GM12878 (cell line): Measurements from ENCODE around the gene B4GALT5. TPM values are rescaled to one million over a fixed set of nuclear protein-coding genes. Genes with fewer than 3 reads are reported as not detected.
A peak's percentile ranks its signal among the peaks of the same experiment; 100 is the strongest.

ENCODE experiments used
- ATAC-seq: fragments of 200-7000 bp; cut with Tn5 transposase; 3 replicates; pipeline ENCODE4 v1.9.1; 2020; ENCODE audit warnings: mild to moderate bottlenecking, moderate library complexity
- BruUV-seq: library from RNA; stranded (reverse); fragments of 400-500 nt; replicated peaks from 2 replicates; lab custom pipeline; 2021; lab: Mats Ljungman, UMichigan
- CTCF ChIA-PET: fragments of 300-600 bp; sonication (Branson Sonifier 250); formaldehyde crosslinking; extraction: SDS; loops from one replicate; lab custom pipeline; 2021; ENCODE audit warnings: inconsistent platforms; lab: Yijun Ruan, JAX
- POLR2A ChIA-PET: fragments of 350-600 bp; formaldehyde crosslinking; extraction: SDS; loops from one replicate; lab custom pipeline; 2021; ENCODE audit warnings: inconsistent platforms; lab: Charles Lee
- RAD21 ChIA-PET: fragments of 300-600 bp; sonication (Branson Sonifier 250); formaldehyde crosslinking; loops from one replicate; lab custom pipeline; 2023; ENCODE audit warnings: antibody characterized with exemption; ENCODE audit not compliant: unreplicated experiment; lab: Charles Lee
- SMC1A ChIA-PET: fragments of 300-600 bp; sonication (Branson Sonifier 250); formaldehyde crosslinking; loops from one replicate; lab custom pipeline; 2023; ENCODE audit not compliant: unreplicated experiment, uncharacterized antibody; lab: Charles Lee
- DNase-seq: peaks from one replicate; pipeline ENCODE4 v3.0.0-alpha.2; 2011; ENCODE audit warnings: low read depth, low spot score
- FAIRE-seq: peaks from 3 replicates; lab custom pipeline; 2011; peaks lifted over from hg19 to GRCh38; lab: Jason Lieb, UNC
- H2AFZ ChIP-seq: 2 replicates; pipeline ENCODE4 v1.6.0; 2011; ENCODE audit warnings: low read depth, low read length, control low read depth; ENCODE audit not compliant: control insufficient read depth
- H3K27ac ChIP-seq: 2 replicates; pipeline ENCODE4 v1.5.1; 2011; ENCODE audit warnings: control low read depth; ENCODE audit not compliant: control insufficient read depth, insufficient read depth
- H3K27me3 ChIP-seq, 2 experiments: replicated peaks in 1 of 2; 2 replicates each; pipeline versions ENCODE4 v1.6.0 to v1.6.1; 2011; ENCODE audit warnings: low read length in 1 of 2; ENCODE audit not compliant: control insufficient read depth in 2 of 2, insufficient read depth in 2 of 2
- H3K36me3 ChIP-seq, 2 experiments: 2 replicates each; pipeline ENCODE4 v1.5.1; 2011; ENCODE audit warnings: low read length in 1 of 2; ENCODE audit not compliant: control insufficient read depth in 2 of 2, insufficient read depth in 2 of 2
- H3K4me1 ChIP-seq: 2 replicates; pipeline ENCODE4 v1.6.1; 2011; ENCODE audit warnings: mild to moderate bottlenecking, low read length, moderate library complexity, mixed read lengths; ENCODE audit not compliant: control insufficient read depth, insufficient read depth
- H3K4me2 ChIP-seq: 2 replicates; pipeline ENCODE4 v1.6.0; 2011; ENCODE audit warnings: control low read depth; ENCODE audit not compliant: control insufficient read depth, insufficient read depth
- H3K4me3 ChIP-seq: fragments of 200-600 bp; sonication (generic); 2 replicates; pipeline ENCODE4 v1.5.1; 2016
- H3K79me2 ChIP-seq: 2 replicates; pipeline ENCODE4 v1.6.0; 2011; ENCODE audit warnings: low read length; ENCODE audit not compliant: control insufficient read depth, insufficient read depth
- H3K9ac ChIP-seq: 2 replicates; pipeline ENCODE4 v1.8.0; 2011; ENCODE audit warnings: low read length, control low read depth, mixed read lengths; ENCODE audit not compliant: control insufficient read depth, insufficient read depth
- H3K9me3 ChIP-seq: replicated peaks from 3 replicates; pipeline ENCODE4 v1.5.1; 2011; ENCODE audit warnings: mild to moderate bottlenecking, low read length; ENCODE audit not compliant: control insufficient read depth, insufficient read depth
- H4K20me1 ChIP-seq: 2 replicates; pipeline ENCODE4 v1.6.0; 2011; ENCODE audit not compliant: control insufficient read depth, insufficient read depth
- CHD2 ChIP-seq: IDR thresholded peaks from 2 replicates; pipeline ENCODE4 v1.6.1; 2011; ENCODE audit warnings: low read depth, low read length, improper control_type of control experiment, borderline replicate concordance
- GATAD2B ChIP-seq: fragments of 450-650 bp; conservative IDR thresholded peaks from 2 replicates; pipeline ENCODE4 v1.6.1; 2017; ENCODE audit warnings: low read depth, mild to moderate bottlenecking, moderate library complexity
- IKZF2 ChIP-seq, 2 experiments: fragments of 450-650 bp; IDR thresholded peaks; 2 replicates each; pipeline ENCODE4 v1.6.1; 2017; ENCODE audit warnings: mild to moderate bottlenecking in 2 of 2, moderate library complexity in 2 of 2
- NFIC ChIP-seq: IDR thresholded peaks from 2 replicates; pipeline ENCODE4 v1.6.1; 2012; ENCODE audit warnings: low read depth, mild to moderate bottlenecking, inconsistent platforms, low read length, moderate library complexity
- POLR2A ChIP-seq: IDR thresholded peaks from 2 replicates; pipeline ENCODE4 v1.6.1; 2011; ENCODE audit warnings: low read depth, mild to moderate bottlenecking, low read length
- SREBF2 ChIP-seq: IDR thresholded peaks from 2 replicates; pipeline ENCODE4 v1.6.1; 2012; ENCODE audit warnings: mild to moderate bottlenecking, low read length
- USF1 ChIP-seq: IDR thresholded peaks from 2 replicates; pipeline ENCODE4 v1.6.1; 2011; ENCODE audit warnings: borderline replicate concordance, low read depth, mild to moderate bottlenecking, moderate library complexity, mixed read lengths, low read length; ENCODE audit not compliant: insufficient read depth; ENCODE audit errors: extremely low read length
- ZBTB33 ChIP-seq: fragments of 450-650 bp; IDR thresholded peaks from 2 replicates; pipeline ENCODE4 v1.6.1; 2017; ENCODE audit warnings: mild to moderate bottlenecking
- ZNF384 ChIP-seq: IDR thresholded peaks from 2 replicates; pipeline ENCODE4 v1.6.1; 2012; ENCODE audit warnings: low read depth, mild to moderate bottlenecking, low read length, improper control_type of control experiment, borderline replicate concordance
- WGBS: methylation state at CpG from one replicate; pipeline ENCODE4 v1.1.6; 2016; ENCODE audit warnings: low lambda C conversion rate; ENCODE audit not compliant: insufficient replicate concordance, insufficient coverage; ENCODE audit errors: missing lambda C conversion rate; 5-methylcytosine and 5-hydroxymethylcytosine counted together
- in situ Hi-C: fragments of 300-500 bp; cut with MboI; formaldehyde crosslinking; loops from 9 replicates; pipeline ENCODE4 v1.14.3; 2018; ENCODE audit warnings: mixed read lengths
- intact Hi-C: fragments of 100-400 bp; cut with micrococcal nuclease; formaldehyde crosslinking; loops from one replicate; pipeline ENCODE4 v1.14.2; 2022; ENCODE audit not compliant: unreplicated experiment
- polyA plus RNA-seq, 11 experiments: library from polyadenylated mRNA; depleted of rRNA in 4 of 11; unstranded in 6 of 11; stranded (reverse) in 5 of 11; fragments of >200 nt; fragmentation: Nextera tagmentation in 4 of 11; fragmentation: Illumina TruSeq in 1 of 11; extraction: Ambion mirVana in 4 of 11; extraction: Trizol in 1 of 11; gene quantifications; 1 replicate in 1 of 11; 2 replicates in 10 of 11; pipeline versions ENCODE4 v1.2.1 to v1.2.3, GENCODE V29; 2011 to 2016; ENCODE audit warnings: inconsistent platforms in 2 of 11, missing spikeins in 2 of 11, low read depth in 1 of 11
- total RNA-seq, 4 experiments: library from RNA; depleted of rRNA in 3 of 4; stranded (reverse); fragments of >200 nt in 3 of 4; fragmentation: Illumina TruSeq in 1 of 4; extraction: Trizol in 1 of 4; gene quantifications; 2 replicates each; pipeline versions ENCODE4 v1.2.1 to v1.2.3, GENCODE V29; 2013 to 2021
- TF ChIP-seq, protein P1 (sequence below): fragments of 450-650 bp; IDR thresholded peaks from 2 replicates; pipeline ENCODE4 v1.6.1; 2017; ENCODE audit warnings: low read depth, mild to moderate bottlenecking, moderate library complexity
- TF ChIP-seq, protein P2 (sequence below): fragments of 450-650 bp; IDR thresholded peaks from 2 replicates; pipeline ENCODE4 v1.6.1; 2018; ENCODE audit warnings: mild to moderate bottlenecking, low read depth, moderate library complexity; ENCODE audit not compliant: partially characterized antibody
- TF ChIP-seq, protein P3 (sequence below): fragments of 450-650 bp; IDR thresholded peaks from 2 replicates; pipeline ENCODE4 v1.6.1; 2016; ENCODE audit warnings: mild to moderate bottlenecking

Gene B4GALT5
- total and polyA plus RNA-seq, 10 of the 15 experiments (the other 5 are each of a cell fraction or from before 2014, with no cell fraction given), result 2.0 to 55.5 (median 20.2) TPM

GRCh38 chr20:49636447-49636846 lies 77.2 kb downstream of the B4GALT5 start (continued):
- TF ChIP-seq, protein P1, sequence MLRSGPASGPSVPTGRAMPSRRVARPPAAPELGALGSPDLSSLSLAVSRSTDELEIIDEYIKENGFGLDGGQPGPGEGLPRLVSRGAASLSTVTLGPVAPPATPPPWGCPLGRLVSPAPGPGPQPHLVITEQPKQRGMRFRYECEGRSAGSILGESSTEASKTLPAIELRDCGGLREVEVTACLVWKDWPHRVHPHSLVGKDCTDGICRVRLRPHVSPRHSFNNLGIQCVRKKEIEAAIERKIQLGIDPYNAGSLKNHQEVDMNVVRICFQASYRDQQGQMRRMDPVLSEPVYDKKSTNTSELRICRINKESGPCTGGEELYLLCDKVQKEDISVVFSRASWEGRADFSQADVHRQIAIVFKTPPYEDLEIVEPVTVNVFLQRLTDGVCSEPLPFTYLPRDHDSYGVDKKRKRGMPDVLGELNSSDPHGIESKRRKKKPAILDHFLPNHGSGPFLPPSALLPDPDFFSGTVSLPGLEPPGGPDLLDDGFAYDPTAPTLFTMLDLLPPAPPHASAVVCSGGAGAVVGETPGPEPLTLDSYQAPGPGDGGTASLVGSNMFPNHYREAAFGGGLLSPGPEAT, result no peak
- TF ChIP-seq, protein P2, sequence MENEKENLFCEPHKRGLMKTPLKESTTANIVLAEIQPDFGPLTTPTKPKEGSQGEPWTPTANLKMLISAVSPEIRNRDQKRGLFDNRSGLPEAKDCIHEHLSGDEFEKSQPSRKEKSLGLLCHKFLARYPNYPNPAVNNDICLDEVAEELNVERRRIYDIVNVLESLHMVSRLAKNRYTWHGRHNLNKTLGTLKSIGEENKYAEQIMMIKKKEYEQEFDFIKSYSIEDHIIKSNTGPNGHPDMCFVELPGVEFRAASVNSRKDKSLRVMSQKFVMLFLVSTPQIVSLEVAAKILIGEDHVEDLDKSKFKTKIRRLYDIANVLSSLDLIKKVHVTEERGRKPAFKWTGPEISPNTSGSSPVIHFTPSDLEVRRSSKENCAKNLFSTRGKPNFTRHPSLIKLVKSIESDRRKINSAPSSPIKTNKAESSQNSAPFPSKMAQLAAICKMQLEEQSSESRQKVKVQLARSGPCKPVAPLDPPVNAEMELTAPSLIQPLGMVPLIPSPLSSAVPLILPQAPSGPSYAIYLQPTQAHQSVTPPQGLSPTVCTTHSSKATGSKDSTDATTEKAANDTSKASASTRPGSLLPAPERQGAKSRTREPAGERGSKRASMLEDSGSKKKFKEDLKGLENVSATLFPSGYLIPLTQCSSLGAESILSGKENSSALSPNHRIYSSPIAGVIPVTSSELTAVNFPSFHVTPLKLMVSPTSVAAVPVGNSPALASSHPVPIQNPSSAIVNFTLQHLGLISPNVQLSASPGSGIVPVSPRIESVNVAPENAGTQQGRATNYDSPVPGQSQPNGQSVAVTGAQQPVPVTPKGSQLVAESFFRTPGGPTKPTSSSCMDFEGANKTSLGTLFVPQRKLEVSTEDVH, result no peak

DNA sequence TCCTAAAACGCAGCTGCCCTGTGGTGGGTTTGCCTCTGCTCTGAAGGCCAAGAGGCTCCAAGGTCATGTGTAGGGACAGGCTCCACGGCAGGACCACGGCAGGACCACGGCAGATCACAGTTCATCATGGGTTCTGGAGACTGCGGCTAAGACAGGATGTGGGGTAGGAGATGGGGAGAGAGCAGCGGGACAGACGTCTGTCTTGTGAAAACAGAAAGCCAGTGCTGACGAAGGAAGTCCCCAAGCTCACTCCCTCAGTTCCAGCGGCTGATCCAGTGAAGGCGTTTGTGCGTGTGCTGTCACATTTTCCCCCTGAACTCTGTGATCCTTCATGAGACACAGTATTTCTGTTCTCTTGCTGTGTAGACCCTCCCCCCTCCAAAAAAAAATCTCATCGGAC lies 77.8 kb downstream of the B4GALT5 start:
- ATAC-seq, result no peak
- H4K20me1 ChIP-seq, result no peaks in the 10 kb centered on the region
- WGBS, result 95% methylated on average over 12 of the region's 12 CpGs
- intact Hi-C loops, result no loop called here
- no peaks in the 10 kb centered on the region for H3K27me3 ChIP-seq
- peaks cover 17% of the 10 kb centered on the region for H3K4me1 ChIP-seq
- RAD21 ChIA-PET, result no interaction called here
- TF ChIP-seq CHD2 (no peak), ZNF384 (no peak), USF1 (peak; percentile 3), SREBF2 (no peak), NFIC (no peak), GATAD2B (no peak), ZBTB33 (no peak), IKZF2 (IDR thresholded peaks at IDR 0.05) (no peak), POLR2A (0 out of 2 replicates have a peak, but pooled peaks have one; percentile 20)
- TF ChIP-seq, protein P3, sequence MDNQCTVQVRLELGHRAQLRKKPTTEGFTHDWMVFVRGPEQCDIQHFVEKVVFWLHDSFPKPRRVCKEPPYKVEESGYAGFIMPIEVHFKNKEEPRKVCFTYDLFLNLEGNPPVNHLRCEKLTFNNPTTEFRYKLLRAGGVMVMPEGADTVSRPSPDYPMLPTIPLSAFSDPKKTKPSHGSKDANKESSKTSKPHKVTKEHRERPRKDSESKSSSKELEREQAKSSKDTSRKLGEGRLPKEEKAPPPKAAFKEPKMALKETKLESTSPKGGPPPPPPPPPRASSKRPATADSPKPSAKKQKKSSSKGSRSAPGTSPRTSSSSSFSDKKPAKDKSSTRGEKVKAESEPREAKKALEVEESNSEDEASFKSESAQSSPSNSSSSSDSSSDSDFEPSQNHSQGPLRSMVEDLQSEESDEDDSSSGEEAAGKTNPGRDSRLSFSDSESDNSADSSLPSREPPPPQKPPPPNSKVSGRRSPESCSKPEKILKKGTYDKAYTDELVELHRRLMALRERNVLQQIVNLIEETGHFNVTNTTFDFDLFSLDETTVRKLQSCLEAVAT, result no peak
- TF ChIP-seq, all 136 proteins: peak for 2
- ChIA-PET CTCF (interaction anchor here (1.3 kb wide), 1 partner anchor 9 kb away, joined by 4 read pairs; no protein-coding TSS in a partner anchor), POLR2A (no interaction called here), SMC1A (interaction anchor here (1.2 kb wide), 1 partner anchor 22 kb away, joined by 3 read pairs; no protein-coding TSS in a partner anchor)
- Histone ChIP-seq H3K4me3 (no peak overlapping the region), H3K4me2 (no peak overlapping the region), H3K9ac (no peak overlapping the region), H2AFZ (no peak overlapping the region), H3K27ac (no peak overlapping the region), H3K9me3 (no peaks in the 10 kb centered on the region), H3K79me2 (no peaks in the 10 kb centered on the region), H3K36me3 (peaks cover 17 to 22% of the 10 kb centered on the region in 2 experiments)
- FAIRE-seq, result no peak
- BruUV-seq, result no TSS peak
- no peak for DNase-seq
- in situ Hi-C loops, result no loop called here
